NCI-H1694 (cell line): ENCODE data around the gene ZSCAN30.
"Not testable (repeated sequence)": the region's sequence is repeated elsewhere in the genome, so short reads cannot be mapped to it uniquely, and the experiment has no call there.

Experiments
- DNase-seq: peaks from one replicate; lab custom pipeline; 2025; lab: John Stamatoyannopoulos, UW

The ZSCAN30 gene

GRCh38 chr18:35236571-35237363 lies 53.3 kb downstream of the ZSCAN30 start:
- DNase-seq, result no peak

DNA sequence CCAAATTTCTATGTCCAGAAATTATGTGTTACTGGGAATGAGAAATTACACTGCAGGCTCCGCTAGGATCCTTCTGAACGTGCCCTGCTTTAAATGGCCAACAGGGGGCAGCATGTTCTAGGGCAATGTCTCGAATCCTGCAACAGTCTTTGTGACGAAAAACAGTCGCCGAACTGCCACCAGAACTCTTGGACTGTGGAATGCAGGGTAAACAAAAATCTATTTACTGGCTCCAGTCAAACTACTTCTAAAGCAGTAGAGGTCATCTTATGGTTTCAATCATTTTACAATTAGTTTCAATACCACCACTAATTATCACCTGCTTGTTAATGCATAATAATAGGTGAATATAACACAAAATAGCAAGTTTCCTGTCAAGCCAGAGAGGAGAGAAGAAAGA lies 59.0 kb downstream of the ZSCAN30 start:
- DNase-seq, result peak; percentile 80

DNA sequence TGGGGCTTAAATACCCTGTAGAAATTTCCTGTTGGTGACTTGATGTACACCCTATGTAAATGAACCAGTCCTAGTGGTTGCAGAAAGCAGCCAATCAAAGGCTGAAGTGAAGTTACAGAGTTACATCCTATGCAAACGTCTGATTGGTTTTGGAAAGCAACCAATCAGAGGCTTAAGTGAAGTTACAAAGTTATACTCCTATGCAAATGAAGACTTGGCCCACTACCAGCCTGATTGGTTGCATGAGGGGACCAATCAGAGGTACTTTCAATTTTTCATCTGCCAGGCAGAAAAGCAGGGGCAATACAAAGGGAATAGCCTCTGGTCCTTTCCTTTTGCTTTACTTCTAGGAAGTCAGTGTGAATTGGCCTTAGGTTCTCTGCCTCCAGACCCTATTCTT lies 62.8 kb downstream of the ZSCAN30 start:
- DNase-seq, result no peak

DNA sequence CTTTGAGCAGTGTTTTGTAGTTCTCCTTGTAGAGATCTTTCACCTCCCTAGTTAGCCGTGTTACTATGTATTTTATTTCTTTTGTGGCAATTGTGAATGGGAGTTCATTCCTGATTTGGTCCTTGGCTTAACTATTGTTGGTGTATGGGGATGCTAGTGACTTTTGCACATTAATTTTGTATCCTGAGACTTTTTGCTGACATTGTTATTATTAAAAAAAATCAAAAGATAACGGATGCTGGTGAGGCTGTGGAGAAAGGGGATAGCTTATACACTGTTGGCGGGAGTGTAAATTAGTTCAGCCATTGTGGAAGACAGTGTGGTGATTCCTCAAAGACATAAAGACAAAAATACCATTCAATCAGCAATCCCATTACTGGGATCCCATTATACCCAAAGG lies 66.2 kb downstream of the ZSCAN30 start:
- no peak for DNase-seq

- no peak for DNase-seq
Measured at GRCh38 chr18:35220424-35220823, 69.6 kb downstream of the ZSCAN30 start.

- not testable (repeated sequence) for DNase-seq
Measured at GRCh38 chr18:35219331-35219730, 70.7 kb downstream of the ZSCAN30 start.

DNA sequence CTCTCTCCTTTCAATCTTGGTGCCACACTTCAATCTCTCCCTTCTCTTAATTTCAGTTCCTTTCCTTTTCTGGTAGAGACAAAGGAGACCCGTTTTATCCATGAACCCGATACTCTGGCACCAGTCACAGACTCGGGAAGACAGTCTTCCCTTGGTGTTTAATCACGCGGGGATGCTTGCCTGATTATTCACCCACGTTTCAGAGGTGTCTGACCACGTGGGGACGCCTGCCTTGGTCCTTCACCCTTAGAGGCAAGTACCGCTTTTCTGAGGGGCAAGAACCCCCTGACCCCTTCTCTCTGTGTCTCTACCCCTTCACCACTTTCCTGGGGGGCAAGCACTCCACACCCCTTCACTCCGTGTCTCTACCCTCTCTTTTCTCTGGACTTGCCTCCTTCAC lies 73.4 kb downstream of the ZSCAN30 start:
- DNase-seq, result not testable (repeated sequence)

GRCh38 chr18:35215026-35215425 lies 75.0 kb downstream of the ZSCAN30 start:
- DNase-seq, result no peak

GRCh38 chr18:35205746-35206458 lies 84.1 kb downstream of the ZSCAN30 start:
- DNase-seq, result not testable (repeated sequence)

DNA sequence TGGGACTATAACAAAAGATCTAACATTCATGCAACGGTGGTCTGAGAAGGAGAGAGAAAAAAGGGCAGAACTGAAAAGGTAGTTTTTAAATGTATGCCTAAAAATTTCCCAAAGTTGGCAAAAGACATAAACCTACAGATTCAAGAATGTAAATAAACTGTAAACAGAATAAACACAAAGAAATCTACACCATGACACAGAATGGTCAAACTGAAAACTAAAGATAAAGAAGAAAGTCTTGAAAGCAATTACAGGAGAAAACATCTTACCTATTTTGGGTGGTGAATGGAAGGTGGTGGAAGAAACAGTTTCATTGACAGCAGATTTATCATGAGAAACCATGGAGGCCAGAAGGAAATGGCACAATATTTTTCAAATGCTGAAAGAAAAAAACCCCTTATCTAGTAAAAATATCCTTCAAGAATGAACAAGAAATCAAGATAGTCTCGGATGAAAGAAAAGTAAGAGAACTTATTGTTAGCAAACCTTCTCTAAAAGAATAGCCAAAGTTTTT lies 84.8 kb downstream of the ZSCAN30 start:
- DNase-seq, result no peak

- no peak for DNase-seq
Measured at GRCh38 chr18:35203067-35203466, 87.0 kb downstream of the ZSCAN30 start.

- DNase-seq, result peak; percentile 71
Measured at GRCh38 chr18:35201256-35201931, 88.6 kb downstream of the ZSCAN30 start.
